GM23338 (cell line): ENCODE data around the gene KIRREL3. TPM values are rescaled to one million over a fixed set of nuclear protein-coding genes. Genes with fewer than 3 reads are reported as not detected.
A peak's percentile ranks its signal among the peaks of the same experiment; 100 is the strongest.

Experiments used
- ATAC-seq: fragments of 200-7000 bp; cut with Tn5 transposase; 3 replicates; pipeline ENCODE4 v1.9.1; 2020
- DNase-seq: peaks from one replicate; pipeline ENCODE4 v3.0.0-alpha.2; 2015; ENCODE audit warnings: low spot score
- H2AFZ ChIP-seq: fragments of 200-600 bp; sonication (generic); 2 replicates; pipeline ENCODE4 v1.8.0; 2016; ENCODE audit warnings: antibody characterized with exemption, mild to moderate bottlenecking, moderate library complexity
- H3F3A ChIP-seq: fragments of 200-600 bp; sonication (generic); replicated peaks from 2 replicates; pipeline ENCODE4 v1.8.0; 2017; ENCODE audit warnings: antibody characterized with exemption, mixed run types, low read depth
- H3K27ac ChIP-seq: fragments of 200-600 bp; sonication (generic); 2 replicates; pipeline ENCODE4 v1.6.1; 2016; ENCODE audit warnings: low read depth
- H3K27me3 ChIP-seq: fragments of 200-600 bp; sonication (generic); 2 replicates; pipeline ENCODE4 v1.8.0; 2016; ENCODE audit warnings: mild to moderate bottlenecking, mixed run types, moderate library complexity; ENCODE audit not compliant: insufficient read depth
- H3K36me3 ChIP-seq: fragments of 200-600 bp; sonication (generic); 2 replicates; pipeline ENCODE4 v1.8.0; 2016; ENCODE audit warnings: mild to moderate bottlenecking; ENCODE audit not compliant: insufficient read depth
- H3K4me1 ChIP-seq: fragments of 200-600 bp; sonication (generic); 2 replicates; pipeline ENCODE4 v1.8.0; 2016; ENCODE audit warnings: mild to moderate bottlenecking, moderate library complexity; ENCODE audit not compliant: insufficient read depth
- H3K4me2 ChIP-seq: fragments of 200-600 bp; sonication (generic); 2 replicates; pipeline ENCODE4 v1.7.1; 2017; ENCODE audit warnings: mixed run types
- H3K4me3 ChIP-seq: fragments of 200-600 bp; sonication (generic); 2 replicates; pipeline ENCODE4 v1.6.1; 2016; ENCODE audit warnings: mixed run types
- H3K79me2 ChIP-seq: fragments of 200-600 bp; sonication (generic); replicated peaks from 2 replicates; pipeline ENCODE4 v1.8.0; 2017; ENCODE audit warnings: mild to moderate bottlenecking; ENCODE audit not compliant: insufficient read depth
- H3K9me2 ChIP-seq: fragments of 200-600 bp; sonication (generic); 2 replicates; pipeline ENCODE4 v1.8.0; 2017; ENCODE audit not compliant: insufficient read depth
- H4K20me1 ChIP-seq: fragments of 200-600 bp; sonication (generic); replicated peaks from 2 replicates; pipeline ENCODE4 v1.8.0; 2017; ENCODE audit warnings: mild to moderate bottlenecking; ENCODE audit not compliant: insufficient read depth
- H3K27ac Mint-ChIP-seq: 2 replicates; pipeline ENCODE4 v1.8.0; 2020; ENCODE audit warnings: inconsistent platforms, mild to moderate bottlenecking, moderate library complexity, mixed read lengths
- H3K27me3 Mint-ChIP-seq: 3 replicates; pipeline ENCODE4 v1.8.0; 2022; ENCODE audit warnings: low read depth, mild to moderate bottlenecking, moderate library complexity, mixed read lengths, inconsistent platforms; ENCODE audit not compliant: insufficient read depth, poor library complexity
- H3K36me3 Mint-ChIP-seq: 3 replicates; pipeline ENCODE4 v1.8.0; 2021; ENCODE audit warnings: low read depth, mild to moderate bottlenecking, inconsistent platforms, moderate library complexity, mixed read lengths
- H3K4me1 Mint-ChIP-seq: 3 replicates; pipeline ENCODE4 v1.8.0; 2020; ENCODE audit warnings: mild to moderate bottlenecking, inconsistent platforms, mixed read lengths
- H3K4me3 Mint-ChIP-seq: 3 replicates; pipeline ENCODE4 v1.8.0; 2021; ENCODE audit warnings: moderate library complexity, mild to moderate bottlenecking, inconsistent platforms, mixed read lengths
- H3K9me3 Mint-ChIP-seq: 3 replicates; pipeline ENCODE4 v1.8.0; 2020; ENCODE audit warnings: moderate library complexity, mild to moderate bottlenecking, inconsistent platforms, mixed read lengths
- EZH2 ChIP-seq: fragments of 200-600 bp; sonication (generic); IDR thresholded peaks from one replicate; pipeline ENCODE4 v1.8.0; 2017; ENCODE audit warnings: antibody characterized with exemption, mild to moderate bottlenecking, low read depth; ENCODE audit not compliant: unreplicated experiment
- EZH2phosphoT487 ChIP-seq: fragments of 200-600 bp; sonication (generic); IDR thresholded peaks from one replicate; pipeline ENCODE4 v1.8.1; 2018; ENCODE audit warnings: antibody characterized with exemption; ENCODE audit not compliant: unreplicated experiment
- JUNB ChIP-seq: IDR thresholded peaks from one replicate; pipeline ENCODE4 v1.6.1; 2016; ENCODE audit warnings: antibody characterized with exemption; ENCODE audit not compliant: unreplicated experiment
- POLR2AphosphoS5 ChIP-seq: IDR thresholded peaks from 2 replicates; pipeline ENCODE4 v1.6.1; 2016; ENCODE audit warnings: antibody characterized with exemption, low read depth
- ZNF114 ChIP-seq: fragments of 250-450 bp; sonication (Bioruptor Pico); IDR thresholded peaks from 2 replicates; pipeline ENCODE4 v1.5.0; 2020; ENCODE audit warnings: mild to moderate bottlenecking, moderate library complexity
- ZNF462 ChIP-seq: fragments of 250-450 bp; sonication (Bioruptor Pico); IDR thresholded peaks from 2 replicates; pipeline ENCODE4 v1.5.0; 2020; ENCODE audit warnings: mild to moderate bottlenecking, moderate library complexity
- polyA plus RNA-seq: library from polyadenylated mRNA; unstranded; fragments of >200 nt; fragmentation: Nextera tagmentation; extraction: Ambion mirVana; gene quantifications from 2 replicates; pipeline ENCODE4 v1.2.1, GENCODE V29; 2016
- total RNA-seq: library from RNA; depleted of rRNA; stranded (reverse); fragments of >200 nt; shearing (Covaris generic); gene quantifications from 2 replicates; pipeline ENCODE4 v1.2.3, GENCODE V29; 2014
- TF ChIP-seq, protein P1 (sequence below), 2 experiments: fragments of 200-600 bp in 1 of 2; sonication (generic) in 1 of 2; conservative IDR thresholded peaks; 2 replicates each; pipeline versions ENCODE4 v1.5.1 to v1.6.1; 2016 to 2017; ENCODE audit warnings: antibody characterized with exemption in 2 of 2, low read depth in 2 of 2, mild to moderate bottlenecking in 2 of 2, moderate library complexity in 1 of 2
- TF ChIP-seq, protein P2 (sequence below): IDR thresholded peaks from 2 replicates; pipeline ENCODE4 v1.6.1; 2016; ENCODE audit warnings: antibody characterized with exemption

Gene KIRREL3
- total and polyA plus RNA-seq, 2 experiments from 2014 or later, result 0.13 to 1.5 TPM

GRCh38 chr11:126733685-126734084 is 266.9 kb downstream of the KIRREL3 start (continued):
- TF ChIP-seq, protein P1, sequence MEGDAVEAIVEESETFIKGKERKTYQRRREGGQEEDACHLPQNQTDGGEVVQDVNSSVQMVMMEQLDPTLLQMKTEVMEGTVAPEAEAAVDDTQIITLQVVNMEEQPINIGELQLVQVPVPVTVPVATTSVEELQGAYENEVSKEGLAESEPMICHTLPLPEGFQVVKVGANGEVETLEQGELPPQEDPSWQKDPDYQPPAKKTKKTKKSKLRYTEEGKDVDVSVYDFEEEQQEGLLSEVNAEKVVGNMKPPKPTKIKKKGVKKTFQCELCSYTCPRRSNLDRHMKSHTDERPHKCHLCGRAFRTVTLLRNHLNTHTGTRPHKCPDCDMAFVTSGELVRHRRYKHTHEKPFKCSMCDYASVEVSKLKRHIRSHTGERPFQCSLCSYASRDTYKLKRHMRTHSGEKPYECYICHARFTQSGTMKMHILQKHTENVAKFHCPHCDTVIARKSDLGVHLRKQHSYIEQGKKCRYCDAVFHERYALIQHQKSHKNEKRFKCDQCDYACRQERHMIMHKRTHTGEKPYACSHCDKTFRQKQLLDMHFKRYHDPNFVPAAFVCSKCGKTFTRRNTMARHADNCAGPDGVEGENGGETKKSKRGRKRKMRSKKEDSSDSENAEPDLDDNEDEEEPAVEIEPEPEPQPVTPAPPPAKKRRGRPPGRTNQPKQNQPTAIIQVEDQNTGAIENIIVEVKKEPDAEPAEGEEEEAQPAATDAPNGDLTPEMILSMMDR (conservative IDR thresholded peaks at IDR 0.05; ENCODE audit: low read depth in 2 of 2), result peak in 1 of 2 experiments; percentile 28; a peak in 1 of 4 replicates

GRCh38 chr11:126732981-126733380 is 267.6 kb downstream of the KIRREL3 start:
- Histone ChIP-seq H3F3A (no peaks in the 10 kb centered on the region), H3K9me2 (peaks cover 16% of the 10 kb centered on the region), H2AFZ (no peak overlapping the region), H3K36me3 (no peaks in the 10 kb centered on the region), H3K27ac (no peak overlapping the region), H3K27me3 (no peaks in the 10 kb centered on the region), H3K4me2 (no peak overlapping the region), H3K79me2 (no peaks in the 10 kb centered on the region), H3K4me3 (no peak overlapping the region), H3K4me1 (no peaks in the 10 kb centered on the region), H4K20me1 (no peaks in the 10 kb centered on the region)
- no peak for TF ChIP-seq POLR2AphosphoS5
- no peak for TF ChIP-seq EZH2phosphoT487
- no peak for TF ChIP-seq JUNB
- TF ChIP-seq ZNF114 (CRISPR knock-in tag), result no peak
- Mint-ChIP-seq H3K4me3 (no peak overlapping the region), H3K36me3 (no peaks in the 10 kb centered on the region; the same call in 2 of the 3 replicates), H3K9me3 (peaks cover 3% of the 10 kb centered on the region; the same call in 2 of the 3 replicates), H3K27ac (no peak overlapping the region), H3K4me1 (peaks cover 18% of the 10 kb centered on the region), H3K27me3 (peaks cover 6% of the 10 kb centered on the region)
- ATAC-seq, result no peak
- DNase-seq, result no peak

DNA sequence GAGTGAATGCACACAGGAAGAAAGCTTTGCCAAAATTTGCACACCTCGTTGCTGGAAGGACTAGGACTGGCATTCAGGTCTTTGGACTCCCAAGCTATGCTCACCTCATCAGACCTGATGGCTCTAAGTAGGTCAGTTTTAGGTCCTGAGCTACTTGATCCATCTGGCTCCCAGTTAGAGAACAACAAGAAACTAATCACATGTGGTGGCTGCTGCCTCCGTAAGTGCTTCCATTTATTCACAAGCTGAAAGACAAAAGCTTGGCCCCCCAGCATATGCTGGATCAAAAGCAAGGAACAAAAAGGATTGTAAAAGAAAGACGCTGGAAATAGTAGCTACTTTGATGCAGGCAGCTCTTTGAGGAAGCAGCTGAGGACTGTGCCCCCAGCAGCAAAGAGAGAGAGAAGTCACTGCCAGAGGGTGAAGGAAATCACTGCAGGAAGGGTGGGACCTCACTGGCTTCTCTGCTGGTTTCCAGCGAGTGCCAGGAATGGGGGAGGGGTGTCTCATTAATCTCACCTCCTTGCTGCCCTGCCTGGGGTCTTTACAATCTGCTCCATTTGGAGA is 268.9 kb downstream of the KIRREL3 start:
- peaks cover 6% of the 10 kb centered on the region for H3K27me3 Mint-ChIP-seq
- H3K27ac ChIP-seq, result no peak overlapping the region
- TF ChIP-seq, protein P2, sequence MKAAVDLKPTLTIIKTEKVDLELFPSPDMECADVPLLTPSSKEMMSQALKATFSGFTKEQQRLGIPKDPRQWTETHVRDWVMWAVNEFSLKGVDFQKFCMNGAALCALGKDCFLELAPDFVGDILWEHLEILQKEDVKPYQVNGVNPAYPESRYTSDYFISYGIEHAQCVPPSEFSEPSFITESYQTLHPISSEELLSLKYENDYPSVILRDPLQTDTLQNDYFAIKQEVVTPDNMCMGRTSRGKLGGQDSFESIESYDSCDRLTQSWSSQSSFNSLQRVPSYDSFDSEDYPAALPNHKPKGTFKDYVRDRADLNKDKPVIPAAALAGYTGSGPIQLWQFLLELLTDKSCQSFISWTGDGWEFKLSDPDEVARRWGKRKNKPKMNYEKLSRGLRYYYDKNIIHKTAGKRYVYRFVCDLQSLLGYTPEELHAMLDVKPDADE, result no peak
- TF ChIP-seq, protein P1 (conservative IDR thresholded peaks at IDR 0.05; ENCODE audit: low read depth in 2 of 2), result no peak
- TF ChIP-seq EZH2 (no peak), ZNF462 (CRISPR knock-in tag) (no peak), POLR2AphosphoS5 (no peak)

More for the DNA sequence above, 268.9 kb downstream of the KIRREL3 start:
- peaks cover 16% of the 10 kb centered on the region for H3K9me2 ChIP-seq
- DNase-seq (no peak), ATAC-seq (no peak)
- H3F3A ChIP-seq, result no peaks in the 10 kb centered on the region
- no peaks in the 10 kb centered on the region for H3K27me3 ChIP-seq
- no peak overlapping the region for H3K4me3 ChIP-seq
- no peak overlapping the region for H2AFZ ChIP-seq
- H3K36me3 Mint-ChIP-seq, result no peaks in the 10 kb centered on the region; the same call in 2 of the 3 replicates
- H3K36me3 ChIP-seq, result no peaks in the 10 kb centered on the region
- no peaks in the 10 kb centered on the region for H3K79me2 ChIP-seq
- H3K4me2 ChIP-seq, result no peak overlapping the region
- no peak overlapping the region for H3K4me3 Mint-ChIP-seq
- peaks cover 13% of the 10 kb centered on the region for H3K4me1 Mint-ChIP-seq
- H4K20me1 ChIP-seq, result no peaks in the 10 kb centered on the region
- H3K27ac Mint-ChIP-seq, result no peak overlapping the region
- no peaks in the 10 kb centered on the region for H3K4me1 ChIP-seq
- peaks cover 3% of the 10 kb centered on the region; the same call in 2 of the 3 replicates for H3K9me3 Mint-ChIP-seq
